Pancreas (tissue), 10 donors: Measurements from ENCODE around the gene SCML1. TPM values are rescaled to one million over a fixed set of nuclear protein-coding genes. Genes with fewer than 3 reads are reported as not detected.

ENCODE experiments used
- ATAC-seq, 4 donors: fragments of 200-7000 bp; cut with Tn5 transposase; one replicate each; pipeline versions ENCODE4 v1.8.0 to v1.9.1; 2020; ENCODE audit warnings: mild to moderate bottlenecking in 4 of 4, moderate library complexity in 4 of 4
- DNase-seq, 6 donors: peaks; one replicate each; pipeline ENCODE4 v3.0.0-alpha.2; 2020
- FAIRE-seq: peaks from 2 replicates; lab custom pipeline; 2012; peaks lifted over from hg19 to GRCh38; lab: Jason Lieb, UNC
- H3K27ac ChIP-seq, 4 donors: fragments of 200-600 bp; sonication (generic); 1 replicate in 3 of 4; 2 replicates in 1 of 4; pipeline versions ENCODE4 v1.5.0 to v1.8.0; 2020
- H3K27me3 ChIP-seq, 4 donors: fragments of 200-600 bp; one replicate each; pipeline ENCODE4 v1.8.0; 2021
- H3K36me3 ChIP-seq, 3 donors: fragments of 200-600 bp; sonication (generic) in 1 of 3; one replicate each; pipeline versions ENCODE4 v1.5.0 to v1.8.0; 2020 to 2021
- H3K4me1 ChIP-seq, 3 donors: fragments of 200-600 bp; one replicate each; pipeline ENCODE4 v1.8.0; 2021
- H3K4me3 ChIP-seq, 4 donors: fragments of 200-600 bp; sonication (generic) in 2 of 4; one replicate each; pipeline versions ENCODE4 v1.5.0 to v1.8.0; 2020 to 2021
- H3K9me3 ChIP-seq, 4 donors: fragments of 200-600 bp; one replicate each; pipeline ENCODE4 v1.8.0; 2021
- CTCF ChIP-seq, 4 donors: fragments of 200-600 bp; sonication (generic) in 3 of 4; IDR thresholded peaks; one replicate each; pipeline versions ENCODE4 v1.5.0 to v1.8.0; 2021; ENCODE audit warnings: antibody characterized with exemption in 4 of 4
- WGBS, 2 donors: extraction: QIAGEN DNeasy Blood & Tissue Kit; methylation state at CpG; one replicate each; pipeline ENCODE4 v1.1.7; 2013; 5-methylcytosine and 5-hydroxymethylcytosine counted together
- intact Hi-C, 3 donors: fragments of 100-400 bp; cut with DNase I; formaldehyde crosslinking; loops; one replicate each; pipeline versions ENCODE4 v1.11.1 to v1.14.2; 2022
- polyA plus RNA-seq, 2 donors: library from polyadenylated mRNA; stranded (reverse); fragments of 200-250 nt; gene quantifications; one replicate each; pipeline ENCODE4 v1.2.3, GENCODE V29; 2013
- total RNA-seq, 6 donors: library from RNA; stranded (reverse); fragmentation: NEBNext Ultra II Directional in 4 of 6; extraction: Animal tissue kit (Norgen Biotek cat#: 25700) in 4 of 6; gene quantifications; one replicate each; pipeline versions ENCODE4 v1.2.1 to v1.2.4, GENCODE V29; 2021 to 2023
- donor health status: healthy with polysubstance abuse.
- donor health status: DM: no; HTN: no; CAD: no; lungs with moderate emphysema.
- donor health status: DM: no; HTN: no; CAD: no.
- donor health status: control.
- donor health status: control.
- donor health status: Bipolar disorder and iron deficiency.
- donor health status: DM: yes; HTN: yes; CAD: no.
- donor health status: DM: no; HTN: no; CAD: no.
- donor health status: DM: no; HTN: no; CAD: no.
- donor health status: DM: yes; HTN: yes; CAD: no.

SCML1 gene
- total and polyA plus RNA-seq, 8 donors = 3.8 to 15.5 (median 4.8) TPM

- intact Hi-C loops = no loop called here
- Histone ChIP-seq H3K27ac (no peak overlapping the region), H3K9me3 (no peaks in the 10 kb centered on the region), H3K4me1 (no peaks in the 10 kb centered on the region), H3K27me3 (peaks cover 0 to 18% (median 4%) of the 10 kb centered on the region in 4 donors), H3K4me3 (no peak overlapping the region), H3K36me3 (no peaks in the 10 kb centered on the region)
- whole genome bisulfite sequencing, 2 donors = 15 to 30% methylated on average over 1 of the region's 1 CpG
- ATAC-seq (peak in 2 of 4 donors; percentile 40 to 44), DNase-seq (no peak), FAIRE-seq (no peak)
- TF ChIP-seq CTCF (IDR thresholded peaks at IDR 0.05) = no peak
Measured at GRCh38 chrX:17697191-17697590, 40.1 kb upstream of the SCML1 start.

GRCh38 chrX:17700976-17701375, 36.3 kb upstream of the SCML1 start:
- DNase-seq = no peak
- 62 to 68% methylated on average over 1 of the region's 1 CpG for whole genome bisulfite sequencing, 2 donors
- FAIRE-seq = no peak
- H3K27me3 ChIP-seq = peaks cover 0 to 8% (median 1%) of the 10 kb centered on the region in 4 donors
- no peak for ATAC-seq
- no peaks in the 10 kb centered on the region for H3K36me3 ChIP-seq
- intact Hi-C loops = no loop called here
- H3K4me1 ChIP-seq = no peaks in the 10 kb centered on the region
- no peak overlapping the region for H3K27ac ChIP-seq
- H3K4me3 ChIP-seq = no peak overlapping the region
- H3K9me3 ChIP-seq = no peaks in the 10 kb centered on the region
- no peak for TF ChIP-seq CTCF (IDR thresholded peaks at IDR 0.05)

GRCh38 chrX:17703201-17703600, 34.1 kb upstream of the SCML1 start:
- no peak for FAIRE-seq
- TF ChIP-seq CTCF (IDR thresholded peaks at IDR 0.05) = no peak

GRCh38 chrX:17705211-17705610, 32.1 kb upstream of the SCML1 start:
- no peak for DNase-seq
- FAIRE-seq = no peak
- no peak for ATAC-seq
- TF ChIP-seq CTCF (IDR thresholded peaks at IDR 0.05) = no peak
- no peaks in the 10 kb centered on the region for H3K27me3 ChIP-seq
- no peaks in the 10 kb centered on the region for H3K4me1 ChIP-seq
- H3K9me3 ChIP-seq = no peaks in the 10 kb centered on the region
- H3K36me3 ChIP-seq = no peaks in the 10 kb centered on the region
- intact Hi-C loops = no loop called here
- no peak overlapping the region for H3K27ac ChIP-seq
- H3K4me3 ChIP-seq = no peak overlapping the region
- 70 to 85% methylated on average over 2 of the region's 2 CpGs for WGBS, 2 donors

More at GRCh38 chrX:17703201-17703600, 34.1 kb upstream of the SCML1 start:
- no peak for DNase-seq
- Histone ChIP-seq H3K9me3 (no peaks in the 10 kb centered on the region), H3K4me1 (no peaks in the 10 kb centered on the region), H3K27ac (no peak overlapping the region), H3K36me3 (no peaks in the 10 kb centered on the region), H3K4me3 (no peak overlapping the region), H3K27me3 (peaks cover 0 to 8% (median 1%) of the 10 kb centered on the region in 4 donors)
- intact Hi-C loops = no loop called here
- WGBS, 2 donors = 68 to 85% methylated on average over 2 of the region's 2 CpGs
- ATAC-seq = no peak

GRCh38 chrX:17706676-17707075, 30.6 kb upstream of the SCML1 start:
- DNase-seq = no peak
- no peak overlapping the region for H3K27ac ChIP-seq
- 84 to 91% methylated on average over 4 of the region's 4 CpGs for WGBS, 2 donors
- H3K4me1 ChIP-seq = no peaks in the 10 kb centered on the region
- H3K36me3 ChIP-seq = no peaks in the 10 kb centered on the region
- no peak overlapping the region for H3K4me3 ChIP-seq
- ATAC-seq = no peak
- TF ChIP-seq CTCF (IDR thresholded peaks at IDR 0.05) = no peak
- FAIRE-seq = no peak
- no peaks in the 10 kb centered on the region for H3K27me3 ChIP-seq
- no peaks in the 10 kb centered on the region for H3K9me3 ChIP-seq
- intact Hi-C loops = no loop called here
